PC-3 (cell line): Measurements from ENCODE around the gene RIMBP2. TPM values are rescaled to one million over a fixed set of nuclear protein-coding genes. Genes with fewer than 3 reads are reported as not detected.

Source experiments
- ATAC-seq: fragments of 200-7000 bp; cut with Tn5 transposase; 2 replicates; pipeline ENCODE4 v1.9.1; 2020; ENCODE audit warnings: mild to moderate bottlenecking, moderate library complexity
- BruUV-seq: library from RNA; stranded (reverse); fragments of 400-500 nt; replicated peaks from 2 replicates; lab custom pipeline; 2021; lab: Mats Ljungman, UMichigan
- CTCF ChIA-PET: fragments of 300-600 bp; sonication (Branson Sonifier 250); formaldehyde crosslinking; loops from one replicate; lab custom pipeline; 2022; ENCODE audit warnings: antibody characterized with exemption; lab: Charles Lee
- POLR2A ChIA-PET: fragments of 300-600 bp; sonication (Branson Sonifier 250); formaldehyde crosslinking; loops from one replicate; lab custom pipeline; 2022; ENCODE audit warnings: antibody characterized with exemption; ENCODE audit not compliant: unreplicated experiment; lab: Charles Lee
- DNase-seq: peaks from one replicate; pipeline ENCODE4 v3.0.0-alpha.2; 2015
- H2AFZ ChIP-seq: fragments of 300-600 bp; sonication (generic); 2 replicates; pipeline ENCODE4 v1.6.0; 2016; ENCODE audit warnings: antibody characterized with exemption, low read length
- H3F3A ChIP-seq: fragments of 300-600 bp; sonication (generic); one replicate; pipeline ENCODE4 v1.6.0; 2017; ENCODE audit warnings: antibody characterized with exemption, low read length, control low read depth, mild to moderate bottlenecking; ENCODE audit not compliant: unreplicated experiment
- H3K27ac ChIP-seq: fragments of 300-600 bp; sonication (generic); 2 replicates; pipeline ENCODE4 v1.5.1; 2016; ENCODE audit warnings: mild to moderate bottlenecking, low read length
- H3K27me3 ChIP-seq: fragments of 300-600 bp; sonication (generic); 2 replicates; pipeline ENCODE4 v1.6.1; 2016; ENCODE audit warnings: low read length, mixed read lengths
- H3K36me3 ChIP-seq: fragments of 300-600 bp; sonication (generic); 2 replicates; pipeline ENCODE4 v1.6.1; 2016; ENCODE audit warnings: low read depth, mixed run types, low read length, mixed read lengths
- H3K4me1 ChIP-seq: fragments of 300-600 bp; sonication (generic); 2 replicates; pipeline ENCODE4 v1.5.1; 2016; ENCODE audit warnings: low read length; ENCODE audit not compliant: insufficient read depth
- H3K4me2 ChIP-seq: fragments of 300-600 bp; sonication (generic); 2 replicates; pipeline ENCODE4 v1.6.0; 2016; ENCODE audit warnings: low read length
- H3K4me3 ChIP-seq: fragments of 300-600 bp; sonication (generic); 2 replicates; pipeline ENCODE4 v1.5.1; 2016; ENCODE audit warnings: mild to moderate bottlenecking, low read length, mixed read lengths
- H3K79me2 ChIP-seq: fragments of 300-600 bp; sonication (generic); 2 replicates; pipeline ENCODE4 v1.6.1; 2017; ENCODE audit warnings: low read length, mixed read lengths
- H3K9ac ChIP-seq: fragments of 300-600 bp; sonication (generic); 2 replicates; pipeline ENCODE4 v1.6.0; 2016; ENCODE audit warnings: mild to moderate bottlenecking, low read length
- H3K9me2 ChIP-seq: fragments of 300-600 bp; sonication (generic); replicated peaks from 2 replicates; pipeline ENCODE4 v1.6.1; 2016; ENCODE audit warnings: mixed run types, low read length, mixed read lengths
- H3K9me3 ChIP-seq: fragments of 300-600 bp; sonication (generic); 2 replicates; pipeline ENCODE4 v1.6.1; 2016; ENCODE audit warnings: low read length, mixed read lengths
- H4K20me1 ChIP-seq: fragments of 300-600 bp; sonication (generic); 2 replicates; pipeline ENCODE4 v1.6.1; 2016; ENCODE audit warnings: low read length, mixed read lengths
- CTCF ChIP-seq: fragments of 300-600 bp; sonication (generic); conservative IDR thresholded peaks from 2 replicates; pipeline ENCODE4 v1.5.1; 2017; ENCODE audit warnings: antibody characterized with exemption, low read depth, mild to moderate bottlenecking, low read length
- EZH2 ChIP-seq: fragments of 300-600 bp; sonication (generic); IDR thresholded peaks from one replicate; pipeline ENCODE4 v1.6.1; 2017; ENCODE audit warnings: antibody characterized with exemption, mild to moderate bottlenecking, low read length; ENCODE audit not compliant: unreplicated experiment
- EZH2phosphoT487 ChIP-seq: fragments of 300-600 bp; sonication (generic); IDR thresholded peaks from 2 replicates; pipeline ENCODE4 v1.6.1; 2018; ENCODE audit warnings: mild to moderate bottlenecking, antibody characterized with exemption, low read length, borderline replicate concordance
- intact Hi-C: fragments of 100-400 bp; cut with micrococcal nuclease; formaldehyde crosslinking; loops from 2 replicates; pipeline ENCODE4 v1.9.0; 2023
- total RNA-seq: library from RNA; depleted of rRNA; stranded (reverse); fragments of >200 nt; gene quantifications from 2 replicates; pipeline ENCODE4 v1.2.3, GENCODE V29; 2014

The RIMBP2 gene
- total RNA-seq, 1 experiment from 2014 or later, result not detected

DNA sequence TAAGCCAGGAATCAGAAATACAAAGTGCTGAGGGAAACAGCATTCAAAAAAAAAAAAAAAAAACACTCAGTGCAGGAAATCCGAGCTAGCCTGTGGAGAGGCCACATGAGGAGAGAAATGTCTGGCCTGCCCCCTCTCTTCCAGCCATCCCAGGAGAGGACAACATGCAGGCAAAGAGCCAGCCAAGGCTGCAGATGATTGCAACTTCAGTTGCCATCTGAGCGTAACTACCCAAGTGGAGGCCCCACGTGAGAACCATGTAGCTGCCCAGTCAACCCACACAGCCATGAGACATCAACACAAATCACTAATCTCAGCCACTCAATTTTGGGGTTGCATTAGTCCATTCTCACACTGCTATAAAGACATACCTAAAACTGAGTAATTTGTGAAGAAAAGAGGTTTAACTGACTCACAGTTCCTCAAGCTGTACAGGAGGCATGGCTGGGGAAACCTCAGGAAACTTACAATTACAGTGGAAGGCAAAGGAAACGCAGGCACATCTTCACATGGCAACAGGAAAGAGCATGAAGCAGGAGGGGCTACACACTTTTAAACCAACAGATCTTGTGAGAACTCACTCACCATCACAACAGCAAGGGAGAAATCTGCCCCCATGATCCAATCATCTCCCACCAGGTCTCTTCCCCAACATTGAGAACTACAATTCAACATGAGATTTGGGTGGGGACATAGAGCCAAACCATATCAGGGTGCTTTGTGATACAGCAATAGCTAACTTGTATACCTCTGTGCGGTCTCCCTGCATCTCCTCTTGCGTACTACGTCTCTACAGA, 217.3 kb downstream of the RIMBP2 start:
- Histone ChIP-seq H3K9ac (no peak overlapping the region), H3K79me2 (no peaks in the 10 kb centered on the region), H3K4me3 (no peak overlapping the region), H3K9me3 (no peaks in the 10 kb centered on the region), H3K27me3 (no peaks in the 10 kb centered on the region), H3K27ac (no peak overlapping the region), H3K36me3 (no peaks in the 10 kb centered on the region), H3K4me2 (no peak overlapping the region), H3F3A (no peaks in the 10 kb centered on the region), H2AFZ (no peak overlapping the region), H3K4me1 (no peaks in the 10 kb centered on the region), H3K9me2 (no peaks in the 10 kb centered on the region), H4K20me1 (no peaks in the 10 kb centered on the region)
- TF ChIP-seq EZH2phosphoT487 (no peak), CTCF (no peak), EZH2 (no peak)
- POLR2A ChIA-PET, result no interaction called here
- intact Hi-C loops, result no loop called here
- no peak for ATAC-seq
- no peak for DNase-seq
- CTCF ChIA-PET, result no interaction called here
- no TSS peak for BruUV-seq

DNA sequence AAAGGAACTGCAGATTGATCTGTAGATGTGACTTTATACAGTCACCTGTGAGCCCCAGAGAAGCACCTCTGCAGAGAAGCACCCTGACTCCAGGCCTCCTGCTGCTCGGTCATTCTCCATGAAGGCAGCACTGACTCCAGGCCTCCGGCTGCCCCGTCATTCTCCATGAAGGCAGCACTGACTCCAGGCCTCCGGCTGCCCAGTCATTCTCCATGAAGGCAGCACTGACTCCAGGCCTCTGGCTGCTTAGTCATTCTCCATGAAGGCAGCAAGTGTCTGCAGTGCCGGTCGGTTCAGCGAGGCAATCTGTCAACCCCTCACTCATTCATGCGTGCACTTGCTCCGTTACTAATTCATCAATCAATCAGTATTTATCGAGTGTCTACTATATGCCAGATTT, 218.1 kb downstream of the RIMBP2 start:
- ChIA-PET POLR2A (no interaction called here), CTCF (no interaction called here)
- TF ChIP-seq CTCF (no peak), EZH2phosphoT487 (no peak), EZH2 (no peak)
- ATAC-seq (no peak), DNase-seq (no peak)
- Histone ChIP-seq H3K4me1 (no peaks in the 10 kb centered on the region), H3K27me3 (no peaks in the 10 kb centered on the region), H3F3A (no peaks in the 10 kb centered on the region), H3K36me3 (no peaks in the 10 kb centered on the region), H4K20me1 (no peaks in the 10 kb centered on the region), H3K9me3 (no peaks in the 10 kb centered on the region), H3K9ac (no peak overlapping the region), H3K4me2 (no peak overlapping the region), H2AFZ (no peak overlapping the region), H3K79me2 (no peaks in the 10 kb centered on the region), H3K27ac (no peak overlapping the region), H3K9me2 (no peaks in the 10 kb centered on the region), H3K4me3 (no peak overlapping the region)
- no TSS peak for BruUV-seq
- intact Hi-C loops, result no loop called here

DNA sequence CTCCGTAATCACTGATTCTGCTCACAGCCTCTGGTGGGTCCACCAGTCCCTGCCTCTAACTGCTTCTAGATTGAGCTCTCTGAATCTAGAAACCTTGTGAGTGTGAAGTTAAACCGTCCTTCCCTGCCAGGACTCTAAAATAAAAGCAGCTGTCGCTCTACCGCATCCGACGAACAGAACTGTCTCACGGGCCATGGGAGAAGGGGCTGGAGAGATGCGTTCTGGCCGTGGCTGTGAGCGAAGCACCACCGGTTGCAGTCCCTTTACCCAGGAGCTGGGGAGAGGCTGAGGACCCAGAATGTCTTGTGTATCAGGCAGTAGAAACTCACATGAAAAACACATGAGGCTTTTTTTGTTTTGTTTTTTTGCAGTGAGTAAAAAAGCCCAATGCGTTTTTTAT, 218.8 kb downstream of the RIMBP2 start:
- Histone ChIP-seq H3K4me1 (no peaks in the 10 kb centered on the region), H3K4me2 (no peak overlapping the region), H3K79me2 (no peaks in the 10 kb centered on the region), H3F3A (no peaks in the 10 kb centered on the region), H4K20me1 (no peaks in the 10 kb centered on the region), H3K36me3 (no peaks in the 10 kb centered on the region), H2AFZ (no peak overlapping the region), H3K4me3 (no peak overlapping the region), H3K27me3 (no peaks in the 10 kb centered on the region), H3K9ac (no peak overlapping the region), H3K9me3 (no peaks in the 10 kb centered on the region), H3K27ac (no peak overlapping the region), H3K9me2 (no peaks in the 10 kb centered on the region)
- TF ChIP-seq CTCF, result no peak
- no peak for TF ChIP-seq EZH2phosphoT487
- ChIA-PET CTCF (no interaction called here), POLR2A (no interaction called here)
- no TSS peak for BruUV-seq
- ATAC-seq (no peak), DNase-seq (no peak)
- intact Hi-C loops, result no loop called here
